GM19452 (cell line): Measurements from ENCODE around the gene CCR3.
"Not testable (repeated sequence)": the region's sequence is repeated elsewhere in the genome, so short reads cannot be mapped to it uniquely, and the experiment has no call there.

ENCODE experiments used
- ATAC-seq: cut with Tn5 transposase; IDR thresholded peaks from one replicate; pipeline ENCODE4 v1.9.1; 2021; ENCODE audit not compliant: unreplicated experiment

CCR3 gene

GRCh38 chr3:46242120-46242519 is at the start of gene CCR3:
Gene CCR3, plus strand, starts transcription at chr3:46242460. Its CDS starts 22,699 bp downstream, at chr3:46265159.
- no peak for ATAC-seq

- no peak for ATAC-seq
These were observed 49.3 kb upstream of the CCR3 start for GRCh38 chr3:46192939-46193338.

- no peak for ATAC-seq
These were observed 48.8 kb upstream of the CCR3 start for GRCh38 chr3:46193436-46193835.

GRCh38 chr3:46194868-46195553 is 47.2 kb upstream of the CCR3 start:
- ATAC-seq, result no peak

GRCh38 chr3:46196261-46196957 is 45.9 kb upstream of the CCR3 start:
- ATAC-seq, result no peak

- no peak for ATAC-seq
These were observed 42.0 kb upstream of the CCR3 start for GRCh38 chr3:46200211-46200610.

GRCh38 chr3:46200790-46201189 is 41.5 kb upstream of the CCR3 start:
- ATAC-seq, result no peak

GRCh38 chr3:46202535-46202934 is 39.7 kb upstream of the CCR3 start:
- ATAC-seq, result no peak

- ATAC-seq, result no peak
These were observed 38.6 kb upstream of the CCR3 start for GRCh38 chr3:46203681-46204080.

- no peak for ATAC-seq
These were observed 36.8 kb upstream of the CCR3 start for GRCh38 chr3:46205286-46205960.

- no peak for ATAC-seq
These were observed 35.8 kb upstream of the CCR3 start for GRCh38 chr3:46206282-46207015.

- not testable (repeated sequence) for ATAC-seq
These were observed 34.7 kb upstream of the CCR3 start for GRCh38 chr3:46207514-46207913.

- peak; percentile 68 for ATAC-seq
These were observed 34.0 kb upstream of the CCR3 start, which contains the start of gene CCR1 for GRCh38 chr3:46208167-46208704. Gene CCR1, minus strand, starts transcription at chr3:46208313. Its CDS starts 4,000 bp downstream, at chr3:46204313.

GRCh38 chr3:46209053-46209452 is 33.2 kb upstream of the CCR3 start:
- no peak for ATAC-seq

GRCh38 chr3:46209746-46210470 is 32.4 kb upstream of the CCR3 start:
- no peak for ATAC-seq

- ATAC-seq, result no peak
These were observed 30.2 kb upstream of the CCR3 start for GRCh38 chr3:46212101-46212500.

GRCh38 chr3:46213201-46213600 is 29.1 kb upstream of the CCR3 start:
- ATAC-seq, result no peak

GRCh38 chr3:46214751-46215352 is 27.4 kb upstream of the CCR3 start:
- ATAC-seq, result no peak

GRCh38 chr3:46215810-46216414 is 26.3 kb upstream of the CCR3 start:
- no peak for ATAC-seq
